ENCODE measurements around the gene ANKRD33.

GRCh38 chr12:51872689-51872981 lies 15.3 kb upstream of the ANKRD33 start:
- no peak for TF ChIP-seq ZNF274 (IDR thresholded peaks at IDR 0.05; ENCODE audit: borderline replicate concordance, extremely low read depth, low read length)
- TF ChIP-seq EZH2 (IDR thresholded peaks at IDR 0.05; ENCODE audit: low read depth, low read length, severe bottlenecking), result no peak
- TF ChIP-seq CTCF (IDR thresholded peaks at IDR 0.05; ENCODE audit: control extremely low read depth in 1 of 3, insufficient read depth in 1 of 3, low read depth in 1 of 3, low read length in 3 of 3), result no peak
- TF ChIP-seq NRF1 (IDR thresholded peaks at IDR 0.05; ENCODE audit: low read depth, low read length), result no peak
- no peak for TF ChIP-seq TCF12 (IDR thresholded peaks at IDR 0.05; ENCODE audit: low read depth, low read length)

All from H1 (cell line).